ENCODE data around the gene ASB4. TPM values are rescaled to one million over a fixed set of nuclear protein-coding genes. Genes with fewer than 3 reads are reported as not detected.

The ASB4 gene
- total RNA-seq, 4 donors from 2014 or later = not detected

GRCh38 chr7:95527033-95527775 lies 41.5 kb downstream of the ASB4 start:
- no peaks in the 10 kb centered on the region for H3K9me3 ChIP-seq
- peaks cover 0 to 29% (median 9%) of the 10 kb centered on the region in 4 donors for H3K4me1 ChIP-seq
- TF ChIP-seq POLR2A (IDR thresholded peaks at IDR 0.05) (no peak), EP300 (IDR thresholded peaks at IDR 0.05) (peak in 1 of 2 donors; percentile 60), CTCF (IDR thresholded peaks at IDR 0.05) (peak; percentile 75 to 91 (median 83))
- WGBS, 2 donors = 23 to 24% methylated on average over 5 of the region's 5 CpGs
- H3K36me3 ChIP-seq = no peaks in the 10 kb centered on the region
- peak overlapping the region in 1 of 4 donors; percentile 22 for H3K27ac ChIP-seq
- peak in 1 of 2 donors; percentile 55 for DNase-seq (ENCODE audit: low spot score in 2 of 2)
- no peaks in the 10 kb centered on the region for H3K27me3 ChIP-seq
- H3K4me3 ChIP-seq = no peak overlapping the region

GRCh38 chr7:95527776-95528250 lies 42.1 kb downstream of the ASB4 start:
- WGBS, 2 donors = 90 to 91% methylated on average over 21 to 23 of the region's 23 CpGs

GRCh38 chr7:95529701-95530100 lies 44.0 kb downstream of the ASB4 start:
- Histone ChIP-seq H3K27me3 (no peaks in the 10 kb centered on the region), H3K36me3 (no peaks in the 10 kb centered on the region), H3K9me3 (no peaks in the 10 kb centered on the region), H3K4me3 (no peak overlapping the region), H3K27ac (no peak overlapping the region), H3K4me1 (peaks cover 0 to 27% (median 9%) of the 10 kb centered on the region in 4 donors)
- no peak for DNase-seq (ENCODE audit: low spot score in 2 of 2)
- TF ChIP-seq POLR2A (IDR thresholded peaks at IDR 0.05) (no peak), CTCF (IDR thresholded peaks at IDR 0.05) (no peak), EP300 (IDR thresholded peaks at IDR 0.05) (no peak)
- 82 to 88% methylated on average over 1 of the region's 1 CpG for WGBS, 2 donors

More at GRCh38 chr7:95527776-95528250, 42.1 kb downstream of the ASB4 start:
- Histone ChIP-seq H3K36me3 (no peaks in the 10 kb centered on the region), H3K4me3 (no peak overlapping the region), H3K27me3 (no peaks in the 10 kb centered on the region), H3K9me3 (no peaks in the 10 kb centered on the region), H3K27ac (no peak overlapping the region), H3K4me1 (peaks cover 0 to 29% (median 9%) of the 10 kb centered on the region in 4 donors)
- no peak for DNase-seq (ENCODE audit: low spot score in 2 of 2)
- TF ChIP-seq CTCF (IDR thresholded peaks at IDR 0.05) (peak in 1 of 5 experiments; percentile 27), POLR2A (IDR thresholded peaks at IDR 0.05) (no peak)

- peaks cover 0 to 20% (median 6%) of the 10 kb centered on the region in 4 donors for H3K4me1 ChIP-seq
- H3K27me3 ChIP-seq = no peaks in the 10 kb centered on the region
- DNase-seq (ENCODE audit: low spot score in 2 of 2) = no peak
- WGBS, 2 donors = 90 to 91% methylated on average over 1 of the region's 1 CpG
- H3K27ac ChIP-seq = no peak overlapping the region
- H3K9me3 ChIP-seq = no peaks in the 10 kb centered on the region
- TF ChIP-seq POLR2A (IDR thresholded peaks at IDR 0.05) = no peak
- TF ChIP-seq EP300 (IDR thresholded peaks at IDR 0.05) = no peak
- TF ChIP-seq CTCF (IDR thresholded peaks at IDR 0.05) = no peak
- H3K4me3 ChIP-seq = no peak overlapping the region
- no peaks in the 10 kb centered on the region for H3K36me3 ChIP-seq
Measured at GRCh38 chr7:95530881-95531280, 45.1 kb downstream of the ASB4 start.

GRCh38 chr7:95531605-95532219 lies 46.0 kb downstream of the ASB4 start:
- H3K27me3 ChIP-seq = no peaks in the 10 kb centered on the region
- no peak overlapping the region for H3K27ac ChIP-seq
- no peak overlapping the region for H3K4me3 ChIP-seq
- no peak for DNase-seq (ENCODE audit: low spot score in 2 of 2)
- 21 to 29% methylated on average over 3 of the region's 3 CpGs for WGBS, 2 donors
- H3K9me3 ChIP-seq = no peaks in the 10 kb centered on the region
- H3K4me1 ChIP-seq = peaks cover 0 to 11% (median 2%) of the 10 kb centered on the region in 4 donors
- TF ChIP-seq CTCF (IDR thresholded peaks at IDR 0.05) (no peak), POLR2A (IDR thresholded peaks at IDR 0.05) (no peak), EP300 (IDR thresholded peaks at IDR 0.05) (no peak)
- no peaks in the 10 kb centered on the region for H3K36me3 ChIP-seq

All from tibial nerve (tissue), 4 donors.